Activated T-cell treated with anti-CD3 and anti-CD28 coated beads, Interleukin-2, amount 50 U/mL, for 24 hours (primary cell): ENCODE results near the gene STK38L.

Experiments
- DNase-seq: peaks from one replicate; pipeline ENCODE4 v3.0.0-alpha.2; 2020
- H3K27ac Mint-ChIP-seq: 2 replicates; pipeline ENCODE4 v1.8.0; 2020; ENCODE audit warnings: mild to moderate bottlenecking, mixed read lengths
- H3K27me3 Mint-ChIP-seq: 2 replicates; pipeline ENCODE4 v1.8.0; 2020; ENCODE audit warnings: mixed read lengths
- H3K36me3 Mint-ChIP-seq: 2 replicates; pipeline ENCODE4 v1.8.0; 2020; ENCODE audit warnings: low read depth, mixed read lengths
- H3K4me1 Mint-ChIP-seq: 2 replicates; pipeline ENCODE4 v1.8.0; 2020; ENCODE audit warnings: low read depth, mixed read lengths
- H3K4me3 Mint-ChIP-seq: 2 replicates; pipeline ENCODE4 v1.8.0; 2020; ENCODE audit warnings: mild to moderate bottlenecking, moderate library complexity, mixed read lengths
- H3K9me3 Mint-ChIP-seq: 2 replicates; pipeline ENCODE4 v1.8.0; 2020; ENCODE audit warnings: mixed read lengths

Gene STK38L

DNA sequence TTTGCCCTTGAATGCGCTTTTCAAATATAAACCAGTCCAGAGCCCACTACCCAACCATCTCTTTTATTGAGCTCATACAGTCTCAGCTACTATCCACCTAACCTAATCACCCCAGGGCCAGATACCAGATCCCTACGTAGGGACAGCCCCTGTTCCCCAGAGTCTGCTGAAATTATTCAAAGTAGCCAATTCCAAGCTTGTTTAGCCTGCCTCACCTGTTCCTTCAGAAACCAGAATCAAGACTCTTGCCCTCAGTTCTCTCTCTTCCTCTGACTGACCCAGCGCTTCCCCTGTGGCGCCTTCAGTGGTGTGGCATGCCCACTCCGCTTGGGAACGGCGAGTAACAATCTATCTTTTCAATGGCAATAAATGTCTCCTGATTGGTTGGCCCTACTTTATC lies 107.4 kb downstream of the STK38L start:
- DNase-seq: no peak
- H3K4me3 Mint-ChIP-seq: no peak overlapping the region
- H3K36me3 Mint-ChIP-seq: no peaks in the 10 kb centered on the region
- H3K27ac Mint-ChIP-seq: no peak overlapping the region
- no peaks in the 10 kb centered on the region for H3K4me1 Mint-ChIP-seq
- H3K27me3 Mint-ChIP-seq: peaks cover 5% of the 10 kb centered on the region
- no peaks in the 10 kb centered on the region for H3K9me3 Mint-ChIP-seq

GRCh38 chr12:27355486-27355885 lies 111.4 kb downstream of the STK38L start:
- Mint-ChIP-seq H3K4me1 (no peaks in the 10 kb centered on the region), H3K27ac (no peak overlapping the region), H3K27me3 (peaks cover 16% of the 10 kb centered on the region), H3K36me3 (no peaks in the 10 kb centered on the region), H3K4me3 (no peak overlapping the region), H3K9me3 (no peaks in the 10 kb centered on the region)
- no peak for DNase-seq

DNA sequence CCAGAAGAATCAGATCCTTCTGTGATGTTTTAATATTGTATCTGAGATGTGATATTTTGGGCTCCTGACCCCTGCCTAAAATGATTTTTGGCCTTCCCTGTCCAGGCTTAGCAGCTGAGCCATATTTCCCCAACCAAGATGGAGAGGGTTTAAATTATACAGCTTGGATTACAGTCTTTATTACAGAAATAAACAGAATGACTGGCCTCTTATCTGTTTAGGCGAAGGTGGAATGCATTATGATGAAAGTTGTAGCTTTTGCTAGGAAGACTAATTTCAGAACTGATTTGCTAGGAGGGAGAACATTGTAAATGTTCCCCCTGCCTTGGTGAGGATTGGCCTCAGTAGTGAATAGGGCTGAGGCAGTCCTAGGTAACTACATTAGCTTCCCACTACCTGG lies 111.9 kb downstream of the STK38L start:
- no peaks in the 10 kb centered on the region for H3K4me1 Mint-ChIP-seq
- no peaks in the 10 kb centered on the region for H3K9me3 Mint-ChIP-seq
- H3K4me3 Mint-ChIP-seq: no peak overlapping the region
- no peaks in the 10 kb centered on the region for H3K36me3 Mint-ChIP-seq
- no peak for DNase-seq
- H3K27ac Mint-ChIP-seq: no peak overlapping the region
- peaks cover 16% of the 10 kb centered on the region for H3K27me3 Mint-ChIP-seq

GRCh38 chr12:27359578-27360340 lies 115.7 kb downstream of the STK38L start:
- Mint-ChIP-seq H3K4me1 (no peaks in the 10 kb centered on the region), H3K27me3 (peaks cover 16% of the 10 kb centered on the region), H3K27ac (no peak overlapping the region), H3K36me3 (no peaks in the 10 kb centered on the region), H3K4me3 (no peak overlapping the region), H3K9me3 (no peaks in the 10 kb centered on the region)
- no peak for DNase-seq

GRCh38 chr12:27361372-27361771 lies 117.3 kb downstream of the STK38L start:
- Mint-ChIP-seq H3K36me3 (no peaks in the 10 kb centered on the region), H3K27me3 (peaks cover 16% of the 10 kb centered on the region), H3K9me3 (no peaks in the 10 kb centered on the region), H3K4me3 (no peak overlapping the region), H3K4me1 (no peaks in the 10 kb centered on the region), H3K27ac (no peak overlapping the region)
- no peak for DNase-seq

DNA sequence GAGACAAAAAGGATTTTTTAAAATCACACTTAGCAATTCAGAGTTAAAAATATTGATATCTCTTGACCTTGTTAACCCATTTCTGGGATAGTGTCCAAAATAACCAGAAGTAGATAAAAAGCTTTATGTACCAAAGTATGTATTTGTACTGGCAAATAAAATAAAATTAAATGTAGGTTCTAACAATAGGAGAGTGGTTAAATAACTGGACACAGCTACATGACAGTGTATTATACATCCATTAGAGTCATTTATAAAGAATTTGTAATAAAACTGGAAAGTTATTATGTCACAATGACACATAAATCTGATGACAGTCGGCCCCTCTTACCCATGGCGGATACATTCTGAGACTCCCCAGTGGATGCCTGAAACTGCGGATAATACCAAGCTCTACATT lies 122.5 kb downstream of the STK38L start:
- no peaks in the 10 kb centered on the region for H3K9me3 Mint-ChIP-seq
- H3K36me3 Mint-ChIP-seq: no peaks in the 10 kb centered on the region
- no peaks in the 10 kb centered on the region for H3K4me1 Mint-ChIP-seq
- no peak overlapping the region for H3K27ac Mint-ChIP-seq
- H3K4me3 Mint-ChIP-seq: no peak overlapping the region
- peaks cover 10% of the 10 kb centered on the region for H3K27me3 Mint-ChIP-seq
- DNase-seq: no peak

- no peaks in the 10 kb centered on the region for H3K36me3 Mint-ChIP-seq
- DNase-seq: no peak
- H3K27me3 Mint-ChIP-seq: peaks cover 10% of the 10 kb centered on the region
- H3K4me3 Mint-ChIP-seq: no peak overlapping the region
- H3K27ac Mint-ChIP-seq: no peak overlapping the region
- no peaks in the 10 kb centered on the region for H3K9me3 Mint-ChIP-seq
- H3K4me1 Mint-ChIP-seq: no peaks in the 10 kb centered on the region
Measured at GRCh38 chr12:27367078-27367477, 123.0 kb downstream of the STK38L start.
